Activated CD4-positive, alpha-beta T cell treated with anti-CD3 and anti-CD28 coated beads, Interleukin-2, amount 50 U/mL, for 48 hours (primary cell): ENCODE results near the gene ADCY1.

Source experiments
- DNase-seq, 2 experiments: peaks; one replicate each; pipeline ENCODE4 v3.0.0-alpha.2; 2020

Gene ADCY1

DNA sequence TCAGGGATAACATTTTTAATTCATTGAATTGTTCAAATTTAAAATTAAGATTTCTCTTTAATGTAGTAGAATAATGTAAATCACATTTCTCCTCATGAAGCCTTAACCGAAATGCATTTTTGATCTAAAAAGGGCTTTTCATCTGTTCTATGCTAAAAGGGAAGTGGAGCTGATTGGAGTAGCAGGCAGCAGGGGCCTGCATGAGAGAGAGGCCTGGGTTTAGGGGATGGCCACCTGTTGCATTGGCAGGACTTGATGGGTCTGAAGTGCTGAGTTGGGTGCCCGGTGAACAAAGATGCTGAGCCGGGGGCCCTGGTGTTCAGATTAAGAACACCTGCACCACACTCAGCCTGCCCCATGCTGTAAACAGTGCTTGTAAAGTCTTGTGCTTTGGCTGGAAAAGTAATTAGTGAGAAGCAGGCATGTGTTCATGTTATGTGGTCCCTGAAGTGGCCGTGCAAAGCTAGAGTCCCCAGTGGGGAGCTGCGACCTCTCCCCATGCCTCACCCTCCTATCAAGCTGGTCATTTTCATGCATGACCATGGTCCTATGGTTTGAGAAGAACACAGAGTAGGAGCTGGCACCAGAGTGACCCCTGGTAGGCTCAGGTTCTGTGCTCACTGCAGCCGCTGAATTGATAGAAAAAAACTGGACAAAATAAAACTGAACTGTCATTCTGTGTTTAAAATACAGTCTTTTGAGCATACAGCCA is 124.3 kb downstream of the ADCY1 start:
- DNase-seq, result no peak

DNA sequence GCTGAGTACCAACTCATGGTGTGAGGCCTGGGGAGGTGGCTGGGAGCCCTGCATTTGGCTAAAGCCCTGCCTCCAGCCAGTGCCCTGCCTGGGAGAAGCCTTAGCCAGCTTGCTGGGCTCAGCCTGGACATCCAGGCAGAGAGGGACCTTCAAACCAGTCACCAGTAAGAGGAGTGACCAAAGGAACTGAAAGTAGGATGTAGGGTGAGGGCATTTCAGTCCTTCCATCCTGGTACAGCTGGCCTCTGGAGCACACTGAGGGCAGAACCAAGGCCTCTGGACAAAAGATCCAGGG is 124.8 kb downstream of the ADCY1 start:
- DNase-seq, result no peak

DNA sequence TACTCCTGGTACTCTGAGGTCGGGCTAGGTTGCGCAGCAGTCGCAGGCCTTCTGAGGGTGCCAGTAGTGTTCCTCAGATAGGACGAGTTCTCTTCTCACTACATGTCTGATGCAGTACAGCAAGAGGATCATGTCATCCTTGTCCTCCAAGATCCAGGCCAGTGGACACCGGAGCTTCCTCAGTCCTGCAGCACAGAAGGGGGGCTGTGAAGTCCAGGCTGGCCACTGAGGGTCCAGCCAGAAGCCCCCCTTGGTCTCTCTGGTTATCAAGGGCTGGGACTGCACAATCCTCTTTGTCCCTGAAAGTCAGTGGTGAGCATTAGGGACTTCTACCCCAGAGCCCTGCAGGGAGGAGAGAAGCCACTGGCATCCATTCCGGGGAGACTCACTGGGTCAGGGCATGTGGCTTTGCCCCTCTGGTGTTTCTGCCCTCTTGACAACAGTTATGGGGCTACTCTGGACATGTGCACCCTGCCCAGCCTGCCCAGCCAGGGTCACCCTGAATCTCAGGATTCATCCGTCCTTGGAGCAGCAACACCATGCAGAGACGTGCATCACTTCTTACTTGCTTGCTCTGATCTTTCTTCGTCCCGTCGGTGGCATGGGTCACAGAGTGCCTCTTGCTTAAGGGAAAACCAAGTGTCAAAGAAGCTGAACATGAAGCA is 125.7 kb downstream of the ADCY1 start:
- no peak for DNase-seq

DNA sequence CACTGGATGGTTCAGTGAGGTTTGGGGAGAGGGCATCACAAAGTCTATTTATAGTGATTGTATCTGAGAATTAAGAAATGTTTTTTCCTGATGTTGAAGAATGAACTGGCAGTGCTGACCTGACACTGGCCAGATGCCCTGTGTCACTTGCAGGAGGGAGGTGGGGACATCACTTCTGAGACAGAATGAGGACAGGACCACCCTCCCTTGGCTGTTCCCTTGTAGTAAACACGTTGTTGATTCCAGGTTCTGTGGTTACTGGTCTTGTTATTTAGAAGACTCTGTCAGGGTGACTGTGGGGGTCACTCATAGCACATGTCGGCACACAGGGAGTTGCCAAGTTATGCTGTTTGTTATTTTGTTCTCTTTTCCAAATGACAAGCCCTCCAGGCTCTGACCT is 126.4 kb downstream of the ADCY1 start:
- DNase-seq, result no peak

DNA sequence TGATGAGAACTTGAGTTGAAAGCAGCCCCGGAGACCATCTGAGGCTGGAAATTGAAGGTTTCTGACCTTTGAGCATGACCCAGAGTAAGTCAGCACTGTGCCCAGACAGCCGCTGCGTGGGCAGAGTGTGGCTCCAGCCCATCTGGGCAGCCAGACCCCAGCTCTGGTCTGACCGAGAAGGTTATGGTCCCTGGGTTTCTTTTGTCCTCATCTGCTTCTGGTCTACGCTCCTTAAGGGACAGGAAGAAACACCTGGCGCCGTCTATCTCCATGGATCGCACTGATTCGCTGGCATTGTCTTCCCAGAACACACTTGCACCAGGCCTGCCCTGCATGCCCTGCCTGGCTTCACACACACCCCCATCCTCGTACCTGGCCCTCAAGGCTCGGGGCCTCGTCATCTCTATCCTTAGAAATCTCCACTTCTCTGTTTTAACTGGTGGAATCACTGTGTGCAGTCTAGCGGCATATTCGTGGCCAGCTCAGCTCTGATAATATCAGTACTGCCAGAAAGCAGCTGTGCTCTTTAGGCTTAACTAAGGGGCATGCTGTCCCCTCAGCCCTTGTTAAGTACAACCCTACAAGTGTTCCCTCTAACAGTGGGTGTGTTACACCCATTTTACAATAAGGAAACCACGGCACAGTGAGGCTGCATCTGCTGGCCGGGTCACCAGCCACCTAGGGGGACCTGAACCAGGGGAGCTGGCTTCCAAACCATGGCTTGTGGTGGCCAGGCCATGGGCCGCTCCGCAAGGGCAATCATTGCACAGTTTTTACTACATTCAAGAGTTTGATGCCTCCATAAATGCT is 127.7 kb downstream of the ADCY1 start:
- no peak for DNase-seq

DNA sequence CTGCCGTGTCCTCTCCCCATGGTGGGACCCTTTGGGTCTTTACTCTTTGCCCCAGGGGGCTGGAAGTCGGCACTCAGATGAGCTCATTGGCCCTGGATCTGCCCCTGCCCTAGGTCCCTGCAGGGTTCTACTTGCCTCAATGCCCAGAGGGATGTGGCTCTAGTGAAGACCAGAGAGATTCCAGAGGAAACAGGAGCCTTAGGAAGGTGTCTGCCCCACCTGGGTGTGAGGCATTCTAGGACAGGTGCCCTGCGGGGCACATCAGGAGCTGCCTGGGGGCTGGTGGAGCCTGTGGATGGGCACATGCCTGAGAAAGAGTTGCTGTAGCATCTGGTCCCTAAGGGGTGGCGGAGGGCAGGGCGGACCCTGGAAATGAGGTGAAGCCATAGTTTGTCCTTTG is 128.6 kb downstream of the ADCY1 start:
- no peak for DNase-seq

DNA sequence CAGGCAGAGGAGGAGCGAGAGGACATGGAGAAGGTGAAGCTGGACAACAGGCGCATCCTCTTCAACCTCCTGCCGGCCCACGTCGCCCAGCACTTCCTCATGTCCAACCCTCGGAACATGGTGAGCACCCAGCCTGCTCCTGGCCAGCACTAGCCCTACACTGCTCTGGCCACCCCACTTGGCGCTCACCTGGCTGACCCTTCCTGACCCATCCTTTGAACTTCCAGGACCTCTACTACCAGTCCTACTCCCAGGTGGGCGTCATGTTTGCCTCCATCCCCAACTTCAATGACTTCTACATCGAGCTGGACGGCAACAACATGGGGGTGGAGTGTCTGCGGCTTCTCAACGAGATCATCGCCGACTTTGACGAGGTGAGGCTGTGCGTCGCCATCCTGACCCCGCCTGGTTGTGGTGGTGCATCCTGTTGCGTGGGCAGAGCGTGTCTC is 129.2 kb downstream of the ADCY1 start:
- no peak for DNase-seq

DNA sequence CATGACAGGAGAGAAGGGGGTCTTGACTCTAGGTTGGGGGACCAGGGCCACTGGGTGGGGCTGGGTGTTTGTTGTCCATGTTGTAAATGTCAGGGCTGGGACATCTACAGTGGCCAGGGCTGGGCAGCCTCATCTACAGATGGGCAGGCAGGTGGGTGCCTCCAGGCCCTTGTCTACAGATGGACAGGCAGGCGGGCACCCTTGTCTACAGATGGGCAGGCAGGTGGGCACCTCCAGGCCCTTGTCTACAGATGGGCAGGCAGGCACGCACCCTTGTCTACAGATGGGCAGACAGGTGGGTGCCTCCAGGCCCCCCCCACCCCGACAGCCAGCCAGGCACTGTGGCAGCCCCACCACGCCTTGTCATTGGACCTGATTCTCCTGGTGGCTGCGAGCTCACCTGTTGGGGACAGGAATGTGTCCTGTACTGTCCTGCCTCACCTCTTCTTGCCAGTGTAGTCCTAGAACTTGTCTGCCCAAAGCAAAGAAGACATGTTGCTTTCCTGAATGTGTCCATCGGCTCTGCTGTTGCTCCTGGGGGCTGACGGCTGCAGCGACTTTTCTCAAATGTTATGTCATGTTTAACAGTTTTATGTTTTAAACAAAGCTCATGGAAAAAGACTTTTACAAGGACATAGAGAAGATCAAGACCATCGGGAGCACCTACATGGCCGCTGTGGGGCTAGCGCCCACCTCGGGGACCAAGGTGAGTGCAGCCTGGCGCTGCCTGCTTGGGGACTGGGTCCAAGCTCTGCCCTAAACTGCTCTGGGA is 129.9 kb downstream of the ADCY1 start:
- no peak for DNase-seq

DNA sequence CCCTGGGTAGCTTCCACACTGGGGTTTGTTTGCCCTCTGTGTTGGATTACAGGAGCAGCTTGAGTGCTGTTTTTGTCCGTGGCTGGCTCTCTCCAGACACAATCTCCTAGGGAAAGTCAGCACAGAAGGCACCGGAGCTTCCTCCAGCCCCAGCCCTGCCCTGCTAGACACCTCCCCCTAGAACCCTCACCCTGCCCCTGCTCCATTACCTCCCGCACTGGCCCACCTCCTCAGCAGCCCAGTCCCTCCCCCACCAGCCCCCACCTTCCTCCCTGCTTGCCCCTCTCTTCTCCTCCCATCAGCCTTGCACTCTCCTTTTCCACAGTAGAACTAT is 130.5 kb downstream of the ADCY1 start:
- DNase-seq, result no peak

DNA sequence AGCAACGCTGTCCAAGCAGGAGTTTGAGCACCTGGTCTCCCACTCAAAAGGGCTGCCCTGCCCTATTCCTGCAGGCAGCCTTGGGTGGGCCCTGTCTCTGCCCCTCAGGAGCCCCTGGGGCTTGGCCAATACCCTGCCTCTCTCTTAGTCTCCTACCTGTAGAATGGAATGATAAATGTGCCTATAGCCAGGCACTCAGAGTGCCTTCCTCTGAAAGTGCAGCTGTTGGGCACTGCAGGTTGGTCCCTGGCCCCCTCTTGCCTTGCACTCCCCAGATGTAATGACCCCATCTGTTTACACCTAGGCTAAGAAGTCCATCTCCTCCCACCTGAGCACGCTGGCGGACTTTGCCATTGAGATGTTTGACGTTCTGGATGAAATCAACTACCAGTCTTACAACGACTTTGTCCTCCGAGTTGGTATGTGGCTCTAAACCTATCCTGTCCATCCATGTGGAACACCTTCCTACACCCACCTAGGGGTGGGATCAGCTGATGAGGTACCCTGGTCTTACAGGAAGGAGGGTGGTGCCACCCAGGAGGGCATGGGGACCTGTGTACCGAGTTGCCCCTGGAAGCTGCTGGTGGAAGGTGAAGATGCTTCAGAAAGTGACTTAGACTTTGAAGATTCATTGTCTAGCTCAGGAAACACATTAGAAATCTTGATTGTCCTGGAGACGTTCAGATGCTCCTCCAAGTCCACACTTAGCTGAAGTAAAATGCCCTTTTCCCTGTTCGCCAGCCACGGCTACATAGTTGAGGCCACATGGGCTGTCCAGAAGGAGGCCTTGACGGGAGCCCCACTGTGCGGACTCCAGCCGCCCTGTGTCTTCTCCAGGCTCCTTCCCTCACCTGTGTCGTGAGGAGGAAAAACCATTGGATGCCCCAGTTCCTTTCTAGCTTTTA is 134.1 kb downstream of the ADCY1 start:
- no peak for DNase-seq

DNA sequence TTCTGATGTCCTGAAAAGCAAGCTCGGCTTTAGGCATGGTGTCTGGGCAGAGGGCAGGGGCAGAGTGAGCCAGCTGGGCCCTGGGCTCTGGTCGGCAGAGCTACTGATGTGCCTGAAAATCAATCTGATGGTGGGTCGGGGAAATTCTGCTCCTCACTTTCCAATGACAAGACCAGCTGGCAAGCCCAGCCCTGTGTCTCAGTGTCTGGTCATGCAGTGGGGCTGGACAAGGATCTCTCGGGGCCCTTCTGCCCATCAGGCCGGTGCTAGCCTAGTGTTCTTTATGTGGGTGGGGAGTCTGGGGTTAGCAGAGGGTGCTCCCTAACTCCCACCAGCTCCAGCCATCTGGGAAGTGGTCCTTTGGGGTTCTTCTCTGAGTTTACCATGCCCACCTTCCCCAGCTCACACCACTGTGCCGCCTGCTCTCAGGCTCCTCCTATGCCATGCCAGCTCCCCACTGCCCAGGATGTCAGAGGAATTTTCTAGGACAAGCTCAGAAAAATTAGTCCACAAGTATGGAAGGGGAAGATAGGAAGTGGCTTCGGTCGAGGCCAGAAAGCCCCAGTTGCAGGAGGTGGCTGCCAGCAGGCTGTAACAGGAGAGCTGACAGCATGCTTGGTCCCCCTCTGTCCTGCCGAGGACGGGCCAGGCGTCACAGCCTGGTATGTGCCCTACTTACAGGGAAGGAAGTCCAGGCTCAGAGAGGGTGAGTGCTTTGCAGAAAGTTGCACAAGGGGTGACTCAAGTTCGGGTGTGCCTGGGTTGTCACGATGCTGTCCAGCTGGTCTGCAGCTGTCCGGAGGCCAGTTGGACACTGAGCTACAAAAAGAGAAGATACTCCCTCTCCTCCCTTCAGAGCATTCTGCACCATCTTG is 135.2 kb downstream of the ADCY1 start:
- DNase-seq, result no peak

DNA sequence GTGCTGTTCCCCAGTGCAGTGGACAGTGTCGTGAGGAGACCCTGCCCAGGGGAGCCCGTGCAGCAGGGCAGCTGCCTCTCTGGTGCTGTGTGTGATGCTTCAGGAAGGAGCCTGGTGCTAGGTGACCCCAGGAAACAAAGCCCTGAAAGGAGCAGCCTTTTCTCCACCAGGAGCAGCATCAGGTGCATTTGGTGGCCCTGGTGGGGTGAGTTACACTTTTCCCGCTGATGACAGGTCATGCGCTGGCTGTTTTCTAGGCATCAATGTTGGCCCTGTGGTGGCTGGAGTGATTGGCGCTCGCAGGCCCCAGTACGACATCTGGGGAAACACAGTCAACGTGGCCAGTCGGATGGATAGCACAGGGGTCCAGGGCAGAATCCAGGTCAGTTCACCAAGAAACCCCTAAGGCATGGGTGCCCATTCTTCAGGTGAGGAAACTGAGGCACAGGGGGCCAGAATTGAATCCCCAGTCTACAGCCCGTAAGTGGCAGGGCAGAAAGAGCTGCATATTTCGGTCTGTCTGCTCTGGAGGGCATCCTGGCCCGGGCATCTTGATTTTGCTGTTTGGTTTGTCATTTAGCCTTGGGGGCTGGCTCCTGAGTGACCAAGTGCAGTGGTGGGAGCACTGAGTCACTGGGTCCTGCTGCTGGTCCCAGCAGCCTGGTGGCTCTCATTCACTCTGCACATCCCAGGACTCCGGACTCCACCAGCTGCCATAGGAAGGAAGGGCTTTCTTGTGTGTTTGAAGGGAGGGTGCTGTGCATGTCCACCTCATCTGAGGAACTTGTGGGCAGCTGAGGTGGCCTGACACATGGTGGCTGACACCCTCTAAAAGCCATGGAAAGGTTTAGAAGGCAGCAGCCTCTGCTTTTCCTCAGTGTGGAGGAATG is 136.3 kb downstream of the ADCY1 start:
- no peak for DNase-seq

DNA sequence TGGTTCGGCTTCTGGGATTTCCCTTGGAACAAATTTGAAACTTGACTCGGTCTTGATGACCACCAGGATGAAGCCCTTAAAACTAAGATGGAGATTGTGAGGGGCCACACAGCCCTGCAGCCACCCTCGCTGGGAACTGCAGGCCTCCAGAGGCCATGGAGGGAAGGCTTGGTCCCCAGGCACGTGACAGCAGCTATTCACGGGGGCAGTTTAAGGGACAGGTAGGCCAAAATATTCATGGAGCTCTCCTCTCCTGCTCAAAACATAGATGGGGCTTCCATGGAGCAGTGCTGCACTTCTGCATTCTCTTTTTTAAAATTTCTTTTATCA is 137.0 kb downstream of the ADCY1 start:
- DNase-seq, result no peak

DNA sequence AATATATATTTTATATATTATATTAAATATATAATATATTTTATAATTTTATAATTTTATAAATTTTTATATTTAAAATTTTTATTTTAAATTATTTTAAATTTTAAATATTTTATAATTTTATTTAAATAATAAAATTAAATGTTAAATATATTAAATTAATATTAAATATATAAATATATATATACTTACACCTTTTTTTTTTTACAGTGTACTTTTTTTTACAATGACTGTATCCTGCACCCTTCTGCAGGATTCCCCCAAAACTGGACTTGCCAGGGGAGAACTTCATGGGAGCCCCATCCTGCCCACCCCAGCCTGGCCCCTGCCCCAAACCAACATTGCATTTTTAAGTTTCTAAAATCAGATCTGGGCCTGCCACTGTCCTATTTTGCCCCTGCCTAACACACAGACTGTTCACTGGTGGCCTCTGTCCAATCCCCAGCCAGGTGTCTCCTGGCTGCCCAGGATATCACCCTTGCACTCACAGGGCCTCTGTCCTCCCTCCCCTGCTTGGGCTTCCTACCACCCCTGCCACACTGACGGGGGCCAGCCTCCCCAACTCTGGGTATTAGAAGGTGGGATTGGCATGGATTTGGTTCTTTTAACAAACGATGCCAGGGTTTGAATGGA is 138.0 kb downstream of the ADCY1 start:
- DNase-seq, result no peak

DNA sequence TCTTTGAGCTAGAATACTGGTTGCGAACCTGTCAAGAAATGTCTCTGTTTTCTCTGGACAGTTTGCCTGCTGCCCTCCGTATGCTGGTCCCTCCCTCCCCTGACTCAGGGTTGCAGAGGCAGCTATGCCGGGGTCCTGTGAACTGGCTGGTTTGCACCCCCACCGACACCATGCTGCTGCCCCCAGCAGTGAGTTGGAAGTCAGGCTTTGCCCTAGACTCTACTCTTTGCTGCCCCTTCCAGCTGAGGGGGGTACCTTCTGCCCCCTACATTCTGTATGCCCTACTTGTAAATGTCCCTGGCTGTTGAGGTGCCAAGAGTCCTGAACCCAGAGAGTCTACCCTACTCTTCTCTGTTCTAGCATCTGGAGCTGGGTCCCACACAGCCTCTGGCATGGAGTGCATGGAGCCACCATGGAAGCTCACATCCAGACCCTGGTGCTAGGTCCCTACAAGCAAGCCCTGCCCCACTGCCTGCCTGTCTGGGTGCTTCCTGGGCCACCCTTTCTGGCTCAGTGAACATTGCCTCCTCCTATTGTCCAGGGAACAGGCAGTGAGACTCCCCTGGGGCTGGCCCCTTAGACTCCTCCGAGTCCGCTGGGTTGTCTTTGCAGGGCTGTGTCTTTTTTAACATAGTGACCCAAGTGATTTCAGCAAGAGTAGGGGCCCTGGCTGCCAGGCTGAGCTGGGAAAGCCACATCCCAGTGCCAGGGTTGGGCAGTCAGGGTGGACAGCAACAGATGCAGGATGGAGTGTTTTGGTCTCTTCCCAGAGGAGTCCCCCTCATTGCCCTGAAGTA is 138.9 kb downstream of the ADCY1 start:
- DNase-seq, result no peak

DNA sequence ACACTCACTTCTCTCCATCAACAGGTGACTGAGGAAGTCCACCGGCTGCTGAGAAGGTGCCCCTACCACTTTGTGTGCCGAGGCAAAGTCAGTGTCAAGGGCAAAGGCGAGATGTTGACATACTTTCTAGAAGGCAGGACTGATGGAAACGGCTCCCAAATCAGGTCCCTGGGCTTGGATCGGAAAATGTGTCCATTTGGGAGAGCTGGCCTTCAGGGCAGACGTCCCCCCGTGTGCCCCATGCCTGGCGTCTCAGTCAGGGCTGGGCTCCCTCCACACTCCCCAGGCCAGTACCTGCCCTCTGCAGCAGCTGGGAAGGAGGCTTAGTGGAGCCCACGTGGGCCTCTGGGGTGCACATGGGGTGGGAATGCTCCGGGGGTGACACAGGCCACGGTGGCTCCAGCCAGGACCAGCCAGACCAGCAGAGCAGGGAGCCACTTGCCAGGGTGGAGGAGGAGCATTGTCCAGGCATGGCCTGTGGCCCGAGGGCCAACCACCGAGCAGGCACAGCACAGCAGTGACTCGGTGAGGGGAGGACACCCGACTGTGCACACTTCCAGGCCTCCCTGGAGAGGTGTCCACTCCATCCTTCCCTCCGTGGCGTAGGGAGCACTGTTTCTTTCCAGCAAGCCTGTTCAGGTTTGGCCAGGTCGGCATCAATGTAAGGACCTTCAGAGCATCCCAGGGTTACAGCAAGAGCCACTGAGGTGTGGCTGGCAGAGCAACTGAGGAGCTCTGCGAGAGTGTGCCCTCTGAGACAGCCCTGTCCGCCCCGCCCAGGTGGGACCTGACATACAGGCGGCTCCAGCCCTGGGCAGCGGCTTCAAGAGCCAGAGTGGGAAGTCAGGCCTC is 139.7 kb downstream of the ADCY1 start:
- DNase-seq, result no peak

DNA sequence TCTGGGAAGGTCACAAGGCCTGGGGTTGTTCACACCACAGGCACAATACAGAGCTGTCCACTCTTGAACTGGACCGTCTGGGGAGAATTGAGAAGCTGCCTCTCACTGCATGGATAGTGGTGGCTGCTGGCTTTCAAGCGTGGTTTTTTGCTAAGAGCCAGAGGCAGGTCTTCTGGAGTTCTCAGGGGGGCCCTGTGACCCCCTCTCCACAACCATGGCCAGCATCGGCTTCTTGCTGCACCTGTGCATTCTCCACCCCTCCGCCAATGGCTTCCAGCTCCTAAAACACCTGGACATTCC is 140.3 kb downstream of the ADCY1 start:
- no peak for DNase-seq
